ENCODE results near the gene RGS21.
"Not testable (repeated sequence)": the region's sequence is repeated elsewhere in the genome, so short reads cannot be mapped to it uniquely, and the experiment has no call there.

The RGS21 gene
- 0 to 0.77 (median 0) reads per million in 17 experiments for total RNA-seq

- no peak for DNase-seq
Observed at GRCh38 chr1:192316942-192317450, at the start of gene RGS21. Gene RGS21 (plus strand): TSS chr1:192316992. CDS start chr1:192343037, 26,045 bp downstream.

DNA sequence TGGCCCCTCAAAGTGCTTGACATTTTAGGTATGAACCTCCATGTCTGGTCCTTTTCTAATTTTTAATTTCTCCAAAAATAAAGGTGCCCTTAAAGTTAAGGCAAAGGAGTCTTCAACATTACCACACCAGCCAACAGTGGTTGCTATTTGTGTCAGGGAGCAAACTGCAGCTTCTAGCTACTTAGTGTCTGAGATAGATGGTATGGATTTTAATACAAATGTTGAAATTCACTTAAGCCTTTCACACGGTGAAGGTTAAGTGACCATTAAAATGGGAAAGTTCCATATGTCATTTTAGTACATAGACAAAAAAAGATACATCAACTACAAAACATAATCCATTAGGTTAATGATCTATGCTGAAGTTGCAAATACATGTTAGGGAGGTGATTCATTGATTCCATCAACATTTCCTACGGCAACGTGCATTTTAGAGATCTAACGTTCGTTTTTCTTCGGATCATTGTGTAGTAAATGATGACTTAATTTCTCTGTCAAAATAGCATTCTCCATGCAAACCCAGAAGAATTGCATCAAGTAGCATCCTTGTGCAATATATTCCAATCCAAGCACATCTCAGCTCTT is 48.2 kb upstream of the RGS21 start:
- no peak for DNase-seq

GRCh38 chr1:192270398-192270797 is 46.4 kb upstream of the RGS21 start:
- no peak for DNase-seq

DNA sequence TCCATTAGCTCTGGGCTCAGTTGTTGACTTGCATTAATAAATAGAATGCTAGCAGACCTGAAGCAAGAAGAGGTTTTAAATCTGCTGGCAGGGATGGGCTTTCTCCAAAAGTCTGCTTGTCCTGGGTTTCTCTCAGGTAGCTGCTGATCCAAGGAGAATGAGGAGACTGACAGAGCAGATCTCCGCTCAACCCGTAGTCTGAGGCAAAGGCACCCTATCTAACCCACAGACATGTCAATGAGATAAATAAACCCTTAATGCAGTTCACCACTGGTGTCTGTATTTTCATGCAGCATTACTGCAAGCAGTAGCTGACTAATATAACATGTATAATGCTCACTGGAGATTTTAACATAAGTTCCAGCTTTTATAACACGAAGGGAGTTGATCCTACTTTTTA is 44.1 kb upstream of the RGS21 start:
- no peak for DNase-seq

- DNase-seq = no peak
Observed at GRCh38 chr1:192274588-192274987, 42.2 kb upstream of the RGS21 start.

GRCh38 chr1:192277635-192278034 is 39.2 kb upstream of the RGS21 start:
- DNase-seq = no peak

DNA sequence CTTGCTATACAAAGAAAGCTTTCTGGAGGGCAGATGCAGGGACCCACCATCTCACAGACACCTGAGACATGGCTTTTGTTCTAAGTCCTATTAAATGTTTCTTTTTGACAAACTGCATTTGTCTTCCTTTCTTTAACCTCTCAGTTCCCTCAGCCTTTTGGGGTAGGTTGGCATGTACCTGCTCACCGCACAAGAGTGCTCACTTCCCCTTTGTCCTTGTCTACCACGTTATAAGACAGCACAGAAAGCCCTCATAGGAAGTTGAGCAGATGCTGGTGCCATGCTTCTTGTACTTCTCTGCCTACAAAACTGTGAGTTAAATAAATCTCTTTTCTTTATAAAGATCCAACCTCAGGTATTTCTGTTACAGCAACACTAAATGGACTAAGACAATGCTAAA is 31.9 kb upstream of the RGS21 start:
- DNase-seq = no peak

GRCh38 chr1:192303029-192303428 is 13.8 kb upstream of the RGS21 start:
- no peak for DNase-seq

DNA sequence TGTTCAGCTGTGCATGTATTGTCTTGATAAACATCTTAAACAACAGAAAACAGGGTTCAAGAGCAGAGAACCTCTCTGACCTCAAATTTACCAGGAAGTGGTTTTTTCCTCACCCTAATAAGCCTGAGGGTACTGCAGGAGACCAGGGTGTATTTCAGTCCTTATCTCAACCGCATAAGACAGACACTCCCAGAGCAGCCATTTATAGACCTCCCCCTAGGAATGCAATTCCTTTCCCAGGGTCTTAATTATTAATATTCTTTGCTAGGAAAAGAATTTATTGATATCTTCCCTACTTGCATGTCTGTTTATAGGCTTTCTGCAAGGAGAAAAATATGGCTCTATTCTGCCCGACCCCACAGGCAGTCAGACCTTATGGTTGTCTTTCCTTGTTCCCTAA is 8.5 kb upstream of the RGS21 start:
- not testable (repeated sequence) for DNase-seq

GRCh38 chr1:192311281-192311680 is 5.5 kb upstream of the RGS21 start:
- peak; percentile 43 to 73 (median 60) for DNase-seq

GRCh38 chr1:192327997-192328396 is 11.2 kb downstream of the RGS21 start:
- no peak for DNase-seq

DNA sequence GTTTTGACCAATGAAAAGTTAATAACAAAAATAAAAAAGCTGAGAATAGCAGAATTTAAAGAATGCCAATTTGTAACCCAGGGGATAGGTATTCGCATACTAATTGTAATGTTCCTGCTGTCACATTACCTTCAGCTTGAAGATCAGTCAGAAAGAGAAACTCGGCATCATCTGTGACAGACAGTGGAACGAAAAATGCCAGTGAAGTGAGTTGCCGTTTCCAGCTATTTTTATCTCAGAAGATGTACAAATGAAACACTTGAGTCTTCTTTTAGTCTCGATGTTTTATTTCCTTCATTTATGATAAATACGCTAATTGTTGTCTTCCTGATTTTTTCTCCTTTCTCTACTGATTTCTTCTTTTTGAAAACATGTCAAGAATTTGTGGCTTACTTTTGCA is 26.1 kb downstream of the RGS21 start:
- DNase-seq = no peak

- no peak for DNase-seq
Observed at GRCh38 chr1:192343344-192343743, 26.6 kb downstream of the RGS21 start.

GRCh38 chr1:192349314-192349713 is 32.5 kb downstream of the RGS21 start:
- no peak for DNase-seq

DNA sequence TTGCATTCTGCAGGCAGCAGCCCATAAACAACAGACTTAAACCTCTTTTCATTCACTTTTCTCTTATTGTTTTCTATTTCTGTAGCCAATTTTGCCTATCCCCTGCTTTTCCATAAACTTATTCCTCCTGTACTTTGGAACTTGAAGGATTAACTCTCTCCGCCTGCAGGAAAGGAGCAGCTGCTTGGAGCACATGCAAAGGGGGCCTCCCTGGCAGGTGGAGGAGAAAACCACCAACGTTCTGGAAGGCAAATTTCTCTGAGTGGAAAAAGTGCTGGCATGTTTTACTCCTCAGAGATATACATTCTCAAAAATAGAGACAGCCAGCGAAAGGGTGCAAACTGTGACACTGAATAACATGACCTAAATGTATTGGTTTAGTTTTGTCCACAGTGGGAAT is 33.6 kb downstream of the RGS21 start:
- no peak for DNase-seq

GRCh38 chr1:192351550-192351949 is 34.8 kb downstream of the RGS21 start:
- no peak for DNase-seq

DNA sequence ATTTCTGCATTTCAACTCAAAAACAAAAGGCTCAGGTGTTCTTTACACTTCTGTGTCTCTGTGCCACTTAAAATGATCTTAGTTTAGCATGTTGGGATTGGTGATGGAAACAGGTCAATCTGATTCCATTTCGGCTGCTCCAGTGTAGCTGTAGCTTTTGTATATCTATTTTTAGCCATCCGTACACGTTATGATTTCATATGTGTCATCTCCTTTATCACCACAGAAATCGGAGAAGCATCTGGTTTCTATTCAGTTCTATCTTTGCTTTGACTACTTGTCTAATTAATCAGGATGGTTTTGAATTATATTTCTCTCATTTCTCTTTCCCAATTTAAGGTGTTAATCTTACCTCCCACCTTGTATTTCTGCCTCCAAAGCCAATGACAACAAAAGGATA is 41.1 kb downstream of the RGS21 start:
- DNase-seq = no peak

DNA sequence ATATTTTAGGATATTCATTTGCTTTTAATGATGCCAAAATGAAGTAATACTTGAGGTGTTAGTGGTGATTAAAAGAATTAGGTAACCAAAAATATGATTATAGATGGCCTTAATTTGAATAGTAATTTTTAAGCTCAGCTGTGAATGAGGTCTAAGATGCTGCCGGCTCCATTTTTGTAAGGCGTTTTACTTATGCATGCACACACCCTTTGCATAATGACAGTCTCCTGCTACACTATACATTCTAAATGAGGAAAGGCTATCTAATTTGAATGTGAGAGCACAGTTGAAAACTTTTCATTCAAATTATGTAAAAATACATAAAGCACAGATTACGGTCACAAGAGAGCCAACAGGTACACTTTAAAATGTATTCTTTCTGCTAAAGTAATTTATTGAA is 41.6 kb downstream of the RGS21 start:
- DNase-seq = no peak

DNA sequence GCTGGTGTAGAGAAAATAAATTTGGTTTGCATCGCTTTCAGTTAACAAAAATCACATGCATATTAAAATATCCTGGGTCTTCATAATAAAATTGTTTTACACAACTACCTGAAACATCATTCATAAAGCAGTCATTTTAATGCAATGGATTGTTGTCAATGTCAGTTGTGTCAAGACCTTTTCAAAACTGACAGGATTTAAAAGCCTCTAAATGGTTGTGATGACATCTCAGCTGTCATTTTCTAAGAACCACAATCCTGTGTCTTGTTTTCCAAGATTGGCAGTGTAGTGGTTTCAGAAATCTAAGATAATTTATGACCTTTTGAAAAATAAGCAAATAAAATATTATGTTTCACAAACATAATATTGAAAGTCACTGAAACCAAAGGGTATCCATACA is 42.0 kb downstream of the RGS21 start:
- no peak for DNase-seq

- no peak for DNase-seq
Observed at GRCh38 chr1:192363177-192363576, 46.4 kb downstream of the RGS21 start.

- no peak for DNase-seq
Observed at GRCh38 chr1:192367436-192367835, 50.6 kb downstream of the RGS21 start.

- no peak for DNase-seq
Observed at GRCh38 chr1:192375306-192375705, 58.5 kb downstream of the RGS21 start.

- no peak for DNase-seq
Observed at GRCh38 chr1:192376374-192376773, 59.6 kb downstream of the RGS21 start.

GRCh38 chr1:192378276-192378675 is 61.5 kb downstream of the RGS21 start:
- DNase-seq = no peak

DNA sequence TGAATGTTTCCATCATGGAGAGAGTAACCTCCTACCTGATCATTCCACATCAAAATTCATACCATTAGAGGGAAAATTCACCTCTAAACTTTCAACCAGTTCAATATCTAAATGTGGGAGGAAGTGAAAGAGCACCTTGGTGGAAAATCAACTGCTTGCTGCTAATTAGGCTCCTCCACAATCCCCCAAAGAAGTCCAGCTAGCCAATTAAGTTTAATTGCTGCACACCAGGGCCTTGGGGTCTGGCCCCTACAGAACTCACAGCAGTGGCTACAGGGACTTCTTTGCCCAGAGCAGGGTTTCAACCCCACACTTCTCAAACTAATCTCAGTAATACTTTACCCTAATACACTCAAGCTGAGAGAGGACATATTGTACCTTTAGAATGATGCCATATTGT is 62.1 kb downstream of the RGS21 start:
- no peak for DNase-seq

Measured in suppressor macrophage (primary cell).